HG03039 (cell line): ENCODE results near the gene TMEM238.
"Not testable (repeated sequence)": the region's sequence is repeated elsewhere in the genome, so short reads cannot be mapped to it uniquely, and the experiment has no call there.

Experiments
- ATAC-seq: cut with Tn5 transposase; IDR thresholded peaks from one replicate; pipeline ENCODE4 v1.9.1; 2021; ENCODE audit warnings: mild to moderate bottlenecking, moderate library complexity; ENCODE audit not compliant: unreplicated experiment

TMEM238 gene, protein sequence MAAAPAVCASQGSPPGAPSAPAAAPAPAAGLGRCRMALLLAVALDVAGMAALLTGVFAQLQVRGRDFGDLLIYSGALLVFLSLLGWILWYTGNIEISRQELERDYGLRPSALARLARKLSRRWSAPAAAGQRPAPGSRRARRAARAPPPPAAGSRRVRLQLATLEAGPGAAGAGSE

GRCh38 chr19:55384131-55384919, at the start of gene TMEM238:
TMEM238 (minus strand) TSS chr19:55384292; CDS start chr19:55384259, 33 bp downstream.
- ATAC-seq, result no peak

- no peak for ATAC-seq
Measured at GRCh38 chr19:55433292-55433691, 49.2 kb upstream of the TMEM238 start.

DNA sequence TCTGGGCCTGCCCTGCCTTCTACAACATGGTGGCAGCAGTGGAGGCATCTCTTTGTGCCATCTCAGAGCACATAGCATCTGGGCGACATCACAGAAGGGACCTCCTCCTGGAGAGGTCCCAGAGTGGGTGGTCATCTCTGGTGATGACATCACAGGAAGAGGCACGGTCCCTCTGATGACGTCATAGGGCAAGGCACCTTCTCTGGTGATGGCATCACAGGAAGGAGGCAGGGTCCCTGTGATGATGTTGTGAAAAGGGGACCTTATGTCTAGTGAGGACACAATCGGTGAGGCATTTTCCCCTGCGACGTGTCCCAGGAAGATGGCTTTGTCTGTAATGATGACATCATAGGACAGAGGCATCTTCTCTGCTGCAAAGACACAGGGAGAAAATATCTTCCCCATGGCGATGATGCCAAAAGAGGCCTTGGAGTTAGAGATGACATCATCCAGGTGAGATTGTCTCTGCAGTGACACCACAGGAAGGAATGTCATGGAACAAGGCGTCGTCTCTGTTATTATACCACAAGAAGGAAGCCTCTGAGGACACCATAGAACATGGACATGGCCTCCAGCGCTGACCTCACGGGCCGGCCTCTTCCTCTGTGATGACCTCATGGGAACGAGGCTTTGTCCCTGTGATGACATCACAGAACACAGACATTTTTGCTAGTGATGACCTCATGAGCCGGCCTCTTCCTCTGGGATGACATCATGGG, 48.3 kb upstream of the TMEM238 start:
- no peak for ATAC-seq

DNA sequence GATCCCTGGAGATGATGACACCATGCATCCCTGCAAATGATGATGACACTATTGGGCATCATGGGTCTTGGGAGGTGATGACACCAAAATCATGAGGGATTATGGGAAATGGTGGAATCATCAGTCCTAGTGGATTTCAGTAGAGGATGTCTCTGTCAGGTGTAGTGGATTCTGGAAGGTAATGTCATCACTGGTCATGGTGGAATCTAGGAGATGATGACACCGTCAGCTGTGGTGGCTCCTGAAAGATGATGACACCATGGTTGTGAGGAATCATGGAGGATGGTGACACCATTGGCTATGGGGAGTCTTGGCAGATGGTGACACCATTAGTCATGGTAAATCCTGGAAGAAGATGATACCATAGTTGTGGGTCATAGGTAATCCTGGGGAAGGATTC, 47.1 kb upstream of the TMEM238 start:
- no peak for ATAC-seq

- ATAC-seq, result no peak
Measured at GRCh38 chr19:55426042-55426441, 42.0 kb upstream of the TMEM238 start.

GRCh38 chr19:55424518-55424917, 40.4 kb upstream of the TMEM238 start:
- no peak for ATAC-seq

GRCh38 chr19:55423225-55424005, 39.3 kb upstream of the TMEM238 start:
- no peak for ATAC-seq

DNA sequence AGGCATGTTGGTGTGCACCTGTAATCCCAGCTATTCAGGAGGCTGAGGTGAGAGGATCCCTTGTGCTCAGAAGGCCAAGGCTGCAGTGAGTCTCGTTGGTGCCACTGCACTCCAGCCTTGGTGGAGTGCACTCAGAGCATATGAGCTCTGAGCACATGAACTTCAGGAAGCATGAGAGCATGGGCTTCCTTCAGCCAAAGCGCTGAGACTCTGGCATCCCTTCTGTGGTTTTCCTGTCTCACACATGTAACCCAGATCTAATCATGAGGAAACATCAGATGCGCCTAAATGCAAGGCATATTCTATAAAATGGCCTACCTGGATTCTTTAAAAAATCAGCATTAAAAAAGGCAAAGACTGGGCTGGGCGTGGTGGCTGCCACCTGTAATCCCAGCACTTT, 37.2 kb upstream of the TMEM238 start:
- ATAC-seq, result not testable (repeated sequence)

GRCh38 chr19:55419624-55420236, 35.6 kb upstream of the TMEM238 start:
- ATAC-seq, result no peak

GRCh38 chr19:55419103-55419502, 35.0 kb upstream of the TMEM238 start:
- ATAC-seq, result no peak

- no peak for ATAC-seq
Measured at GRCh38 chr19:55418185-55418584, 34.1 kb upstream of the TMEM238 start.

DNA sequence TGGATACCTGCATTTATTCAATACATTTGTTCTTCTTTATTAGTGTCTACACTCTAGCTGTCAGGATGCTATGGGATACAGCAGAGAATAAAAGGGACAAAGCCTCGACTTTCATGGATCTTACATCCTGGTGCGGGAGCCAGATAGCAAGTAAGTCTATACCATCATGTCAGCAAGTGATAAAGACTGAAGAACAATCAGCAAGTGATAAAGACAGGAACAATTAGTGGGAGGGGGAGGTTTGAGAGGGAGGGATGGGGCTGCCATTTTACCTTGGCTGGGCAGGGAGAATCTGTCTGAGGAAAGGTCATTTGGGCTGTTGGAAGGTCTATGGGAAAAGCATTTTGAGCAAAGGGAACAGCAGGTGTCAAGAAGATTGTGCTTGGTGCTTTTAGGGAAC, 26.1 kb upstream of the TMEM238 start:
- ATAC-seq, result no peak

- not testable (repeated sequence) for ATAC-seq
Measured at GRCh38 chr19:55409179-55409578, 25.1 kb upstream of the TMEM238 start.

DNA sequence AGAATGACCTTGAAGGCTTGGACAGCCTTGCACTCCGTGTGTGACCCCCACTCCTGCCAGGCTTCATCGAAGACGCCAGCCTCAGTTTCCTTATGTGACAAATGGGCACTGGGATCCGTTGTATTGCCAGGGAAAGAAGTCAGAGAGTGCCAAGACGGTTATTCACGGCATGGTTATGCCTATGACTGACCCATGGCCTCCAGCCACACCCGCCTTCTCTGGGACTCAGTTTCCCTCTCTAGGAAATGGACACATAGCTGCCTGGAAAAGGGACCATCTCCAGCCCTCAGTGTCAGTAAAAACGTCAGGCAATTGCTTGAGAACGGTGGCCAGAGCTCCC, 24.4 kb upstream of the TMEM238 start:
- ATAC-seq, result no peak

GRCh38 chr19:55407800-55408532, 23.9 kb upstream of the TMEM238 start:
- ATAC-seq, result peak; percentile 74

- ATAC-seq, result not testable (repeated sequence)
Measured at GRCh38 chr19:55407550-55407799, 23.4 kb upstream of the TMEM238 start, which contains the start of gene UBE2S. UBE2S (minus strand) TSS chr19:55407788; CDS start chr19:55407589, 199 bp downstream.

- ATAC-seq, result no peak
Measured at GRCh38 chr19:55406826-55407549, 22.9 kb upstream of the TMEM238 start.

DNA sequence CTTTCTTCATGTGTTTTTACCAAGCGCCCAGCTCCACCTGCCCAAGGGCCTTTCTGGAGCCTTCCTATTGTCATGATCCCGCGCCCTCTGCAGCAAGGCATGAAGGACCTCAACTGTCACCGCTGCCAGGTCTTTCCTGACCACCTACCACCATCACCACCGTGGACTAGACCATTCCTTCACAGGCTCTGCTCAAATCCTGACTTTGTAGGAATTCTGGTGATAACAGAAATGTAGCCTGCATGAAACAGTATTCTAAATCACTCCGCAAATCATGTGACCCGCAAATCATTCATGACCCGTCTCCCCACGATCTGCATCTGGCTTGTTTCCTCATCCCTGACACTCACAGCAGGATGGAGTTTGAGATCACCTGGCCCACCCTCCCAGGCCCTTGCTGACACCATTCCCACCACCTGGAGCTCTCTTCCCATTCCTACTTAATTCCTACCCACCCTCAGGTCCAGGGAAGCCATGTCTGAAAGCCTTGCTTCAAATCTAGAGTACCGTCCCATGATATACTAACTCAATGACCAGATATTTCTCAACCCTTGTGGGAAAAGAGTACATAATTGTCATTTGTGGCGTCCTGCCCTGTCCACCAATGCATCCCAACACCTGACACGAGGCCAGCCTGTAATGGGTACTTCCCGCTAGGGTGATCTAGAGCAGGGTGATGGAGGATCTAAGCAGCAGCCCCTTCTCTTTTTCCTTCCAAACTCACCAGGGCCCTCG, 22.2 kb upstream of the TMEM238 start:
- ATAC-seq, result no peak

DNA sequence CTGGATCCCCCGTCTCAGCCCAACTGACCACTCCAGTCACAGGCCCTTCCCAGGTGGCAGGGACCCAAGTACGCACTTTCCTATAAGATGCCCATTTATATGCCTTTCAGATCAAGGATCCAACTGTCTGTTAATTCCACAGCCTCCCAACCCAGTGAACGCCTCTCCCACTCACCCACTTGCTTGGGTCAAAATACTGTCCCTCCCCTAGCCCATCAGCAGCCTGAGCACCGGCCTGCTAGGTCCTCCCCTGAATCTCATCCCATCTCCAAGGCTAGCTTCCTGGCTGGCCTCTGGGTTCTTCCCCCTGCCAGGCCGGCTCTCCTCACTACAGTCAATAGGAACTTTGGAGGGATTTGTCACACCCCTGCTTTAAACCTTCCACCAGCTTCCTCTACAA, 21.5 kb upstream of the TMEM238 start:
- no peak for ATAC-seq
